Measurements from ENCODE around the gene SLC1A7. TPM values are rescaled to one million over a fixed set of nuclear protein-coding genes. Genes with fewer than 3 reads are reported as not detected.
"Not testable (repeated sequence)": the region's sequence is repeated elsewhere in the genome, so short reads cannot be mapped to it uniquely, and the experiment has no call there.

Gene SLC1A7
- not detected for total RNA-seq

GRCh38 chr1:53142226-53142853 lies at the start of gene SLC1A7:
TSS of gene SLC1A7 (minus strand) at chr1:53142638. CDS start at chr1:53142449, 189 bp downstream.
- ATAC-seq (no peak), DNase-seq (no peak)
- intact Hi-C loops (cut with DNase I, micrococcal nuclease): no loop called here
- no peak within 1 kb of the TSS for H3K4me3 Mint-ChIP-seq
- no peak within 1 kb of the TSS for H3K27ac Mint-ChIP-seq
- CTCF ChIA-PET: no interaction called here
- peaks cover 7% of the 10 kb centered on the region for H3K9me3 Mint-ChIP-seq (ENCODE audit: low read depth)
- POLR2A ChIA-PET: no interaction called here
- H3K4me1 Mint-ChIP-seq: no peaks in the 10 kb centered on the region
- H3K27me3 Mint-ChIP-seq: no peaks in the 10 kb centered on the region
- peaks cover 3% of the 10 kb centered on the region for H3K36me3 Mint-ChIP-seq (ENCODE audit: low read depth)

GRCh38 chr1:53190210-53190611 lies 47.8 kb upstream of the SLC1A7 start:
- Mint-ChIP-seq H3K9me3 (ENCODE audit: low read depth) (no peaks in the 10 kb centered on the region), H3K4me1 (no peaks in the 10 kb centered on the region), H3K27me3 (peaks cover 2% of the 10 kb centered on the region), H3K27ac (no peak overlapping the region), H3K4me3 (no peak overlapping the region), H3K36me3 (ENCODE audit: low read depth) (no peaks in the 10 kb centered on the region)
- DNase-seq (no peak), ATAC-seq (no peak)
- intact Hi-C loops (cut with DNase I, micrococcal nuclease): loop anchor here (10.0 kb wide), 2 partner anchors 485 to 825 kb away; partner anchors contain the start of gene CC2D1B (in 1 of the 2)
- ChIA-PET CTCF (no interaction called here), POLR2A (no interaction called here)

- CTCF ChIA-PET: no interaction called here
- no peaks in the 10 kb centered on the region for H3K4me1 Mint-ChIP-seq
- H3K36me3 Mint-ChIP-seq (ENCODE audit: low read depth): no peaks in the 10 kb centered on the region
- POLR2A ChIA-PET: no interaction called here
- no peak overlapping the region for H3K4me3 Mint-ChIP-seq
- no peak for DNase-seq
- peaks cover 2% of the 10 kb centered on the region for H3K27me3 Mint-ChIP-seq
- no peaks in the 10 kb centered on the region for H3K9me3 Mint-ChIP-seq (ENCODE audit: low read depth)
- intact Hi-C loops (cut with DNase I, micrococcal nuclease): loop anchor here in 1 of 2 experiments (10.0 kb wide), 1 partner anchor 124 kb away; the partner anchor contains the start of gene PODN
- ATAC-seq: no peak
- no peak overlapping the region for H3K27ac Mint-ChIP-seq
Observed at GRCh38 chr1:53189061-53189460, 46.6 kb upstream of the SLC1A7 start.

GRCh38 chr1:53188099-53188498 lies 45.7 kb upstream of the SLC1A7 start:
- no peak for ATAC-seq
- CTCF ChIA-PET: no interaction called here
- Mint-ChIP-seq H3K4me3 (no peak overlapping the region), H3K36me3 (ENCODE audit: low read depth) (no peaks in the 10 kb centered on the region), H3K27me3 (peaks cover 2% of the 10 kb centered on the region), H3K27ac (no peak overlapping the region), H3K4me1 (no peaks in the 10 kb centered on the region), H3K9me3 (ENCODE audit: low read depth) (no peaks in the 10 kb centered on the region)
- DNase-seq: no peak
- intact Hi-C loops (cut with DNase I, micrococcal nuclease): loop anchor here in 1 of 2 experiments (10.0 kb wide), 1 partner anchor 123 kb away; the partner anchor contains the start of gene PODN
- POLR2A ChIA-PET: no interaction called here

- CTCF ChIA-PET: interaction anchor here (0.6 to 2.7 kb wide), 5 partner anchors 8 to 412 kb away, joined by 3 to 17 read pairs (median 4); no protein-coding TSS in a partner anchor
- H3K27me3 Mint-ChIP-seq: peaks cover 2% of the 10 kb centered on the region
- POLR2A ChIA-PET: interaction anchor here (0.6 kb wide), 1 partner anchor 41 kb away, joined by 4 read pairs; no protein-coding TSS in a partner anchor
Observed at GRCh38 chr1:53187401-53187800, 45.0 kb upstream of the SLC1A7 start.

GRCh38 chr1:53186533-53186932 lies 44.1 kb upstream of the SLC1A7 start:
- H3K27me3 Mint-ChIP-seq: peaks cover 2% of the 10 kb centered on the region
- ChIA-PET POLR2A (interaction anchor here (0.6 kb wide), 1 partner anchor 42 kb away, joined by 4 read pairs; no protein-coding TSS in a partner anchor), CTCF (interaction anchor here (0.6 to 2.7 kb wide), 6 partner anchors 9 to 1150 kb away, joined by 3 to 17 read pairs (median 4); no protein-coding TSS in a partner anchor)
- intact Hi-C loops (cut with DNase I, micrococcal nuclease): loop anchor here in 1 of 2 experiments (10.0 kb wide), 1 partner anchor 122 kb away; the partner anchor contains the start of gene PODN
- no peak for ATAC-seq
- H3K27ac Mint-ChIP-seq: no peak overlapping the region
- no peak for DNase-seq
- H3K36me3 Mint-ChIP-seq (ENCODE audit: low read depth): no peaks in the 10 kb centered on the region
- no peaks in the 10 kb centered on the region for H3K9me3 Mint-ChIP-seq (ENCODE audit: low read depth)
- no peaks in the 10 kb centered on the region for H3K4me1 Mint-ChIP-seq
- H3K4me3 Mint-ChIP-seq: no peak overlapping the region

More at GRCh38 chr1:53187401-53187800, 45.0 kb upstream of the SLC1A7 start:
- Mint-ChIP-seq H3K27ac (no peak overlapping the region), H3K4me1 (no peaks in the 10 kb centered on the region), H3K36me3 (ENCODE audit: low read depth) (no peaks in the 10 kb centered on the region), H3K4me3 (no peak overlapping the region), H3K9me3 (ENCODE audit: low read depth) (no peaks in the 10 kb centered on the region)
- DNase-seq (no peak), ATAC-seq (no peak)
- intact Hi-C loops (cut with DNase I, micrococcal nuclease): loop anchor here in 1 of 2 experiments (10.0 kb wide), 1 partner anchor 123 kb away; the partner anchor contains the start of gene PODN

GRCh38 chr1:53185955-53186297 lies 43.5 kb upstream of the SLC1A7 start:
- H3K27me3 Mint-ChIP-seq, POLR2A ChIA-PET: not testable (repeated sequence)
- intact Hi-C loops (cut with DNase I, micrococcal nuclease): loop anchor here in 1 of 2 experiments (10.0 kb wide), 1 partner anchor 121 kb away; the partner anchor contains the start of gene PODN

GRCh38 chr1:53183095-53183990 lies 40.9 kb upstream of the SLC1A7 start:
- ATAC-seq (no peak), DNase-seq (no peak)
- Mint-ChIP-seq H3K4me3 (no peak overlapping the region), H3K27me3 (peaks cover 5% of the 10 kb centered on the region), H3K36me3 (ENCODE audit: low read depth) (no peaks in the 10 kb centered on the region), H3K9me3 (ENCODE audit: low read depth) (no peaks in the 10 kb centered on the region), H3K27ac (no peak overlapping the region), H3K4me1 (no peaks in the 10 kb centered on the region)
- POLR2A ChIA-PET: no interaction called here
- CTCF ChIA-PET: interaction anchor here (1.0 to 3.5 kb wide), 17 partner anchors 10 to 281 kb away, joined by 3 to 11 read pairs (median 4); partner anchors contain the start of gene ECHDC2
- intact Hi-C loops (cut with DNase I, micrococcal nuclease): loop anchor here (2.0 to 10.0 kb wide), 3 partner anchors 119 to 341 kb away; partner anchors contain the start of genes PODN (in 1 of the 2) and ZYG11A (in 1 of the 2)

More at GRCh38 chr1:53185955-53186297, 43.5 kb upstream of the SLC1A7 start:
- CTCF ChIA-PET: interaction anchor here (0.6 to 2.7 kb wide), 9 partner anchors 9 to 1149 kb away, joined by 3 to 17 read pairs (median 3); no protein-coding TSS in a partner anchor
- ATAC-seq; H3K4me1 Mint-ChIP-seq; H3K27ac Mint-ChIP-seq; H3K9me3 Mint-ChIP-seq (ENCODE audit: low read depth); H3K4me3 Mint-ChIP-seq; H3K36me3 Mint-ChIP-seq (ENCODE audit: low read depth); DNase-seq: not testable (repeated sequence)

GRCh38 chr1:53182716-53183094 lies 40.3 kb upstream of the SLC1A7 start:
- Mint-ChIP-seq H3K27me3 (peaks cover 5% of the 10 kb centered on the region), H3K27ac (no peak overlapping the region), H3K36me3 (ENCODE audit: low read depth) (no peaks in the 10 kb centered on the region), H3K9me3 (ENCODE audit: low read depth) (no peaks in the 10 kb centered on the region), H3K4me1 (no peaks in the 10 kb centered on the region), H3K4me3 (no peak overlapping the region)
- ChIA-PET POLR2A (no interaction called here), CTCF (interaction anchor here (0.6 to 3.5 kb wide), 20 partner anchors 10 to 321 kb away, joined by 3 to 11 read pairs (median 3); partner anchors contain the start of gene ECHDC2)
- ATAC-seq (no peak), DNase-seq (no peak)
- intact Hi-C loops (cut with DNase I, micrococcal nuclease): loop anchor here (1.0 to 10.0 kb wide), 6 partner anchors 118 to 481 kb away; partner anchors contain the start of genes PODN (in 1 of the 2) and ZYG11A (in 1 of the 2)

GRCh38 chr1:53182111-53182593 lies 39.7 kb upstream of the SLC1A7 start:
- ChIA-PET POLR2A (no interaction called here), CTCF (interaction anchor here (0.6 to 3.5 kb wide), 22 partner anchors 10 to 533 kb away, joined by 3 to 11 read pairs (median 3); partner anchors contain the start of gene ECHDC2)
- Mint-ChIP-seq H3K27ac (no peak overlapping the region), H3K36me3 (ENCODE audit: low read depth) (no peaks in the 10 kb centered on the region), H3K4me3 (no peak overlapping the region), H3K9me3 (ENCODE audit: low read depth) (no peaks in the 10 kb centered on the region), H3K4me1 (no peaks in the 10 kb centered on the region), H3K27me3 (peaks cover 3% of the 10 kb centered on the region)
- peak; percentile 95 for ATAC-seq
- DNase-seq: peak; percentile 93
- intact Hi-C loops (cut with DNase I, micrococcal nuclease): loop anchor here (1.0 to 10.0 kb wide), 6 partner anchors 117 to 481 kb away; partner anchors contain the start of genes PODN (in 1 of the 2) and ZYG11A (in 1 of the 2)
